Lower lobe of right lung (tissue), 2 donors: ENCODE results near the gene MRPS9. TPM values are rescaled to one million over a fixed set of nuclear protein-coding genes. Genes with fewer than 3 reads are reported as not detected.

Experiments
- ATAC-seq, 2 donors: fragments of 200-7000 bp; cut with Tn5 transposase; one replicate each; pipeline ENCODE4 v1.9.1; 2020 to 2022; ENCODE audit warnings: mild to moderate bottlenecking in 2 of 2, moderate library complexity in 2 of 2
- DNase-seq: peaks from one replicate; pipeline ENCODE4 v3.0.0-alpha.2; 2020
- H3K27ac ChIP-seq: fragments of 200-600 bp; one replicate; pipeline ENCODE4 v1.8.0; 2022
- H3K27me3 ChIP-seq: fragments of 200-600 bp; one replicate; pipeline ENCODE4 v1.8.0; 2022; ENCODE audit warnings: low read depth
- H3K36me3 ChIP-seq: fragments of 200-600 bp; one replicate; pipeline ENCODE4 v1.8.0; 2022; ENCODE audit warnings: mild to moderate bottlenecking
- H3K4me1 ChIP-seq: fragments of 200-600 bp; one replicate; pipeline ENCODE4 v1.8.0; 2022
- H3K4me3 ChIP-seq: fragments of 200-600 bp; one replicate; pipeline ENCODE4 v1.8.0; 2022; ENCODE audit warnings: mild to moderate bottlenecking
- H3K9me3 ChIP-seq: fragments of 200-600 bp; one replicate; pipeline ENCODE4 v1.8.0; 2022
- CTCF ChIP-seq: fragments of 200-600 bp; IDR thresholded peaks from one replicate; pipeline ENCODE4 v1.8.0; 2022; ENCODE audit warnings: antibody characterized with exemption, mild to moderate bottlenecking
- intact Hi-C: fragments of 100-400 bp; cut with DNase I; formaldehyde crosslinking; loops from one replicate; pipeline ENCODE4 v1.11.0; 2022
- total RNA-seq: library from RNA; stranded (reverse); fragmentation: NEBNext Ultra II Directional; extraction: Animal tissue kit (Norgen Biotek cat#: 25700); gene quantifications from one replicate; pipeline ENCODE4 v1.2.1, GENCODE V29; 2021
- donor health status: DM: no; HTN: yes; CAD: no; lungs with severe emphysema.

The MRPS9 gene
- total RNA-seq, 1 donor from 2014 or later: 15.1 TPM

GRCh38 chr2:105038383-105039061, 653 bp downstream of the MRPS9 start:
- Histone ChIP-seq H3K9me3 (no peaks in the 10 kb centered on the region), H3K36me3 (no peaks in the 10 kb centered on the region), H3K27me3 (no peaks in the 10 kb centered on the region), H3K4me3 (peak overlapping the region; percentile 81), H3K27ac (peak overlapping the region; percentile 79), H3K4me1 (peaks cover 11% of the 10 kb centered on the region)
- ATAC-seq (no peak), DNase-seq (no peak)
- TF ChIP-seq CTCF: no peak
- intact Hi-C loops: no loop called here

GRCh38 chr2:105039559-105039958, 1.7 kb downstream of the MRPS9 start:
- ATAC-seq: no peak

GRCh38 chr2:105042189-105042588, 4.3 kb downstream of the MRPS9 start:
- intact Hi-C loops: no loop called here
- ATAC-seq (no peak), DNase-seq (no peak)
- H3K27ac ChIP-seq: no peak overlapping the region
- no peak for TF ChIP-seq CTCF
- no peaks in the 10 kb centered on the region for H3K9me3 ChIP-seq
- no peak overlapping the region for H3K4me3 ChIP-seq
- no peaks in the 10 kb centered on the region for H3K27me3 ChIP-seq
- H3K36me3 ChIP-seq: no peaks in the 10 kb centered on the region
- peaks cover 11% of the 10 kb centered on the region for H3K4me1 ChIP-seq

More at GRCh38 chr2:105039559-105039958, 1.7 kb downstream of the MRPS9 start:
- TF ChIP-seq CTCF: no peak
- H3K4me1 ChIP-seq: peaks cover 11% of the 10 kb centered on the region
- no peaks in the 10 kb centered on the region for H3K9me3 ChIP-seq
- no peak overlapping the region for H3K4me3 ChIP-seq
- no peaks in the 10 kb centered on the region for H3K36me3 ChIP-seq
- H3K27ac ChIP-seq: no peak overlapping the region
- DNase-seq: no peak
- no peaks in the 10 kb centered on the region for H3K27me3 ChIP-seq
- intact Hi-C loops: no loop called here

- DNase-seq: no peak
- H3K27ac ChIP-seq: no peak overlapping the region
Observed at GRCh38 chr2:105052773-105053172, 14.9 kb downstream of the MRPS9 start.

GRCh38 chr2:105055613-105056012, 17.7 kb downstream of the MRPS9 start:
- Histone ChIP-seq H3K4me3 (no peak overlapping the region), H3K4me1 (no peaks in the 10 kb centered on the region), H3K36me3 (peaks cover 5% of the 10 kb centered on the region), H3K9me3 (no peaks in the 10 kb centered on the region), H3K27me3 (no peaks in the 10 kb centered on the region), H3K27ac (no peak overlapping the region)
- ATAC-seq: no peak
- no peak for DNase-seq
- intact Hi-C loops: no loop called here
- no peak for TF ChIP-seq CTCF

More at GRCh38 chr2:105052773-105053172, 14.9 kb downstream of the MRPS9 start:
- H3K4me3 ChIP-seq: no peak overlapping the region
- H3K36me3 ChIP-seq: peaks cover 8% of the 10 kb centered on the region
- no peaks in the 10 kb centered on the region for H3K4me1 ChIP-seq
- no peak for TF ChIP-seq CTCF
- H3K27me3 ChIP-seq: no peaks in the 10 kb centered on the region
- no peaks in the 10 kb centered on the region for H3K9me3 ChIP-seq
- intact Hi-C loops: no loop called here
- ATAC-seq: no peak
